ENCODE results near the gene ZBTB11.

GRCh38 chr3:101676765-101677435, at the start of gene ZBTB11:
- TF ChIP-seq CTCF (IDR thresholded peaks at IDR 0.05 in 4 of 5, conservative IDR thresholded peaks at IDR 0.05 in 1 of 5) = peak in 2 of 5 experiments; percentile 32 to 35
- TF ChIP-seq POLR2A (IDR thresholded peaks at IDR 0.05) = peak; percentile 88 to 92

Data from gastrocnemius medialis (tissue), 4 donors.